ENCODE data around the gene RPS6KA2.

Gene RPS6KA2

DNA sequence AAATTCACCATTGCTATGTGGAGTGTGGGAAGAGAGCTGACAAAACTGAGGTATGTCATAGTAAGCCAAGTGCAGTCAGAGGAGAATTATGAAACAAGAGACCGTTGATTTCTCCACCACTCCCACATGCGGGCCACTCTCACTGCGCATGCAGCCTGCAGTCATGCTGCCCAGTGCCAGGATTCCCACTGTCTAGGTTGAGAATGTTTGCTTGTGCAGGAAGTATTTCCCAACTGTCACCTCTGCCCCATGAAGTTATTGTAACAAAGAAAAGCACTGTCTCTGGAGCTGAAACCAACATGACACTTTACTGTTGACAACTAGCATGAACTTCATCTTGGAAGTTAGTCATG is 266.0 kb downstream of the RPS6KA2 start:
- Histone ChIP-seq H3K36me3 (ENCODE audit: control insufficient read depth, insufficient read depth, low read length) (peaks cover 7% of the 10 kb centered on the region), H3K4me1 (ENCODE audit: control insufficient read depth, insufficient read depth, low read length) (peaks cover 4% of the 10 kb centered on the region), H3K27ac (ENCODE audit: low read depth, low read length) (no peak overlapping the region), H3K9ac (ENCODE audit: low read length) (no peak overlapping the region), H3K27me3 (ENCODE audit: control insufficient read depth, insufficient read depth, low read length) (no peaks in the 10 kb centered on the region), H3K4me3 (ENCODE audit: low read length) (no peak overlapping the region)

DNA sequence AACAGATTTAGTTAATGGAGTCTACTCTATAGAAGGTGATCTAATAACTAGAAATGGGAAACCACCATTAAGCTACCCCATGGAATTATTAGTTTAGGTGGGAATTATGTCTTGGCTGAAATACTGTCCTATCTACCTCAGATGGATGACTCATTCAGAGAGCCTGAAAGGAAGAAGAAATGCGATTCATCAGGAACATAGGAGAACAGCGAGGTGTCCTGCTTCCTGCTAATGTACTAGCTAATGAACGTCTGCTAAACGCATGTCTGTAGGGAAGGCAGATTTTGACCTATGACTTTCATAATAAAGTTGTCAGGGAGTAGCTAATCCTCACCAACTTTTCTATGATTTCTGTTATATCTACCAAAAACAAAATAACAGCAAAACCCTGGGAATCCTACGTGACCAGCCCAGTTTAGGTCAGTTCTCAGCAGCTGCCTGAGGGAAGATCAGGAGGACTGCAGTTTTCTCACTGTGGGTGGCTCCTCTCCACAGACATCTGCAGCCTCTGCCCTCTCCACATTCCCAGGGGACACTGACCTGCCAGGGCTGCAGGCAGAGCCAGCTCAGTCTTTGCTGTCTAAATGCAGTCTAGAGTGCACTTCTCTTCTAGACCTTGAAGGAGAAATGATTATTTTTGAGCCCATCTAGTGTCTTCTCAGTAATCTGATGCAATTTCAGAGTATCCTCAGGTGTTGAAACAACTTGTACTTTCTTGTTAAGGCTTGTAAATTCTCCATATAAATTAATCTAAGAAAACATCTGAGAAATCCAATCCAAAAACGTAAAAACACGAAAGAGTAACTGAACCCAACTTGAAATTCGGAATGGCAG is 266.6 kb downstream of the RPS6KA2 start:
- Histone ChIP-seq H3K9ac (ENCODE audit: low read length) (no peak overlapping the region), H3K36me3 (ENCODE audit: control insufficient read depth, insufficient read depth, low read length) (peaks cover 3% of the 10 kb centered on the region), H3K27me3 (ENCODE audit: control insufficient read depth, insufficient read depth, low read length) (no peaks in the 10 kb centered on the region), H3K4me1 (ENCODE audit: control insufficient read depth, insufficient read depth, low read length) (peaks cover 4% of the 10 kb centered on the region), H3K27ac (ENCODE audit: low read depth, low read length) (no peak overlapping the region), H3K4me3 (ENCODE audit: low read length) (no peak overlapping the region)
